CD14-positive monocyte (primary cell): ENCODE measurements around the gene MEGF6. TPM values are rescaled to one million over a fixed set of nuclear protein-coding genes. Genes with fewer than 3 reads are reported as not detected.

Source experiments
- DNase-seq, 3 donors: peaks; one replicate each; pipeline ENCODE4 v3.0.0-alpha.2; 2011 to 2022
- H2AFZ ChIP-seq: 2 replicates; pipeline ENCODE4 v1.6.0; 2012; ENCODE audit warnings: mild to moderate bottlenecking, low read depth, low read length, inconsistent platforms; ENCODE audit not compliant: insufficient read depth, poor library complexity, severe bottlenecking
- H3K27ac ChIP-seq, 2 donors: 1 replicate in 1 of 2; 2 replicates in 1 of 2; pipeline ENCODE4 v1.5.1; 2012 to 2013; ENCODE audit warnings: low read length in 2 of 2, control low read depth in 1 of 2, inconsistent platforms in 1 of 2, low read depth in 1 of 2, mild to moderate bottlenecking in 1 of 2
- H3K27me3 ChIP-seq, 2 donors: one replicate each; pipeline versions ENCODE4 v1.6.0 to v1.6.1; 2011 to 2013; ENCODE audit warnings: low read length in 2 of 2; ENCODE audit not compliant: control insufficient read depth in 2 of 2, insufficient read depth in 2 of 2
- H3K36me3 ChIP-seq, 2 donors: replicated peaks in 1 of 2; 1 replicate in 1 of 2; 2 replicates in 1 of 2; pipeline versions ENCODE4 v1.5.1 to v1.6.1; 2012 to 2013; ENCODE audit warnings: low read length in 2 of 2, control low read depth in 1 of 2, inconsistent platforms in 1 of 2, mild to moderate bottlenecking in 1 of 2; ENCODE audit not compliant: insufficient read depth in 2 of 2, control insufficient read depth in 1 of 2
- H3K4me1 ChIP-seq, 2 donors: 1 replicate in 1 of 2; 2 replicates in 1 of 2; pipeline versions ENCODE4 v1.5.1 to v1.6.1; 2012 to 2013; ENCODE audit warnings: low read length in 2 of 2, control low read depth in 1 of 2, inconsistent platforms in 1 of 2, mild to moderate bottlenecking in 1 of 2, moderate library complexity in 1 of 2; ENCODE audit not compliant: insufficient read depth in 2 of 2, control insufficient read depth in 1 of 2
- H3K4me2 ChIP-seq: replicated peaks from 2 replicates; pipeline ENCODE3; 2012; ENCODE audit warnings: low read length, moderate library complexity, mild to moderate bottlenecking; ENCODE audit not compliant: poor library complexity, severe bottlenecking; ENCODE audit errors: extremely low read depth
- H3K4me3 ChIP-seq, 3 experiments: fragments of 200-600 bp in 1 of 3; sonication (generic) in 1 of 3; replicated peaks in 1 of 3; 1 replicate in 2 of 3; 2 replicates in 1 of 3; pipeline ENCODE4 v1.5.1; 2011 to 2013; ENCODE audit warnings: low read length in 3 of 3, mild to moderate bottlenecking in 3 of 3, control low read depth in 2 of 3, low read depth in 2 of 3, inconsistent platforms in 1 of 3, moderate library complexity in 1 of 3
- H3K79me2 ChIP-seq: 2 replicates; pipeline ENCODE4 v1.6.0; 2012; ENCODE audit warnings: mild to moderate bottlenecking, control low read depth, inconsistent platforms, low read length, moderate library complexity; ENCODE audit not compliant: insufficient read depth
- H3K9ac ChIP-seq: 2 replicates; pipeline ENCODE4 v1.6.0; 2017; ENCODE audit warnings: low read length, mild to moderate bottlenecking; ENCODE audit not compliant: insufficient read depth, poor library complexity, severe bottlenecking
- H3K9me3 ChIP-seq, 2 donors: replicated peaks in 1 of 2; 1 replicate in 1 of 2; 2 replicates in 1 of 2; pipeline versions ENCODE4 v1.5.1 to v1.6.1; 2012 to 2013; ENCODE audit warnings: low read length in 2 of 2, control low read depth in 1 of 2; ENCODE audit not compliant: control insufficient read depth in 1 of 2, insufficient read depth in 1 of 2
- H4K20me1 ChIP-seq: 2 replicates; pipeline ENCODE4 v1.6.0; 2012; ENCODE audit warnings: mild to moderate bottlenecking, low read length, control low read depth, moderate library complexity; ENCODE audit not compliant: insufficient read depth
- H3K27ac Mint-ChIP-seq, 7 donors: one replicate each; pipeline ENCODE4 v1.8.0; 2020; ENCODE audit warnings: mild to moderate bottlenecking in 7 of 7, mixed read lengths in 7 of 7, moderate library complexity in 6 of 7, inconsistent platforms in 2 of 7
- H3K27me3 Mint-ChIP-seq, 3 donors: one replicate each; pipeline ENCODE4 v1.8.0; 2021 to 2022; ENCODE audit warnings: low read depth in 3 of 3, mild to moderate bottlenecking in 3 of 3, mixed read lengths in 3 of 3, moderate library complexity in 3 of 3, inconsistent platforms in 1 of 3
- H3K36me3 Mint-ChIP-seq, 2 donors: one replicate each; pipeline ENCODE4 v1.8.0; 2020; ENCODE audit warnings: mixed read lengths in 2 of 2, inconsistent platforms in 1 of 2, mild to moderate bottlenecking in 1 of 2
- H3K4me1 Mint-ChIP-seq: one replicate; pipeline ENCODE4 v1.8.0; 2020; ENCODE audit warnings: mild to moderate bottlenecking, mixed read lengths
- H3K4me3 Mint-ChIP-seq, 2 donors: one replicate each; pipeline ENCODE4 v1.8.0; 2020; ENCODE audit warnings: mild to moderate bottlenecking in 2 of 2, mixed read lengths in 2 of 2, moderate library complexity in 1 of 2
- H3K9me3 Mint-ChIP-seq, 7 donors: one replicate each; pipeline ENCODE4 v1.8.0; 2020 to 2022; ENCODE audit warnings: mixed read lengths in 7 of 7, mild to moderate bottlenecking in 6 of 7, moderate library complexity in 6 of 7, inconsistent platforms in 2 of 7
- CTCF ChIP-seq: fragments of 200-600 bp; IDR thresholded peaks from one replicate; pipeline ENCODE4 v1.8.0; 2022; ENCODE audit warnings: antibody characterized with exemption, mild to moderate bottlenecking
- WGBS: methylation state at CpG from one replicate; pipeline ENCODE4 v1.1.5; 2013; ENCODE audit warnings: missing lambda C conversion rate; ENCODE audit not compliant: insufficient coverage; 5-methylcytosine and 5-hydroxymethylcytosine counted together
- intact Hi-C, 2 donors: fragments of 100-400 bp; cut with micrococcal nuclease; formaldehyde crosslinking; loops; one replicate each; pipeline versions ENCODE4 v1.15.0 to v1.15.1; 2023
- polyA plus RNA-seq, 3 donors: library from polyadenylated mRNA; depleted of rRNA in 1 of 3; unstranded in 2 of 3; stranded (reverse) in 1 of 3; fragments of 300-500 nt in 2 of 3; fragments of >200 nt in 1 of 3; fragmentation: Illumina TruSeq in 2 of 3; gene quantifications; 1 replicate in 2 of 3; 2 replicates in 1 of 3; pipeline ENCODE4 v1.2.3, GENCODE V29; 2012 to 2021

MEGF6 gene
- polyA plus RNA-seq, 3 donors, result 0.39 to 3.8 (median 1.2) TPM

DNA sequence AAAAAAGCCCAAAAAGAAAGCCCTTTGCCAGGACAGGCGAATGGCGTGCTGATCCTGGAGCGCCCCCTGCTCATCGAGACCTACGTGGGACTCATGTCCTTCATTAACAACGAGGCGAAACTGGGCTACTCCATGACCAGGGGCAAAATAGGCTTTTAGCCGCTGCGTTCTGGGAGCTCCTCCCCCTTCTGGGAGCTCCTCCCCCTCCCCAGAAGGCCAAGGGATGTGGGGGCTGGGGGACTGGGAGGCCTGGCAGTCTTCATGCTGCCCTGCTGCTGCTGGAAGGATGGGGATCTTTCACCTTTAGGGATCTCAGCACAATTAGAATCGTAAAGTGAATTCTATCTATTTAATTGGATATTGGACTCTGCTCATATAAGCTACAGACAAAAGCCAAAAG, 17.1 kb upstream of the MEGF6 start:
- Histone ChIP-seq H3K4me1 (peaks cover 28 to 32% of the 10 kb centered on the region in 2 donors), H3K4me3 (no peak overlapping the region), H3K9me3 (no peaks in the 10 kb centered on the region), H3K36me3 (peaks cover 50 to 61% of the 10 kb centered on the region in 2 donors), H3K4me2 (no peak overlapping the region), H3K27ac (no peak overlapping the region), H3K27me3 (no peaks in the 10 kb centered on the region), H2AFZ (no peak overlapping the region), H3K9ac (no peak overlapping the region), H4K20me1 (peaks cover 11% of the 10 kb centered on the region), H3K79me2 (peaks cover 19% of the 10 kb centered on the region)
- H3K9me3 Mint-ChIP-seq, result peaks cover 0 to 1% (median 0%) of the 10 kb centered on the region in 7 donors
- H3K36me3 Mint-ChIP-seq, result peaks cover 43 to 70% of the 10 kb centered on the region in 2 donors
- no peak overlapping the region for H3K27ac Mint-ChIP-seq
- intact Hi-C loops, result loop anchor here in 1 of 2 donors (10.0 kb wide), 2 partner anchors 146 to 276 kb away; partner anchors contain the start of genes C1orf174 and SMIM1
- no peak overlapping the region for H3K4me3 Mint-ChIP-seq
- peaks cover 2 to 7% (median 3%) of the 10 kb centered on the region in 3 donors for H3K27me3 Mint-ChIP-seq
- peaks cover 24% of the 10 kb centered on the region for H3K4me1 Mint-ChIP-seq
- WGBS, result 96% methylated on average over 3 of the region's 10 CpGs
- TF ChIP-seq CTCF, result no peak
- no peak for DNase-seq

DNA sequence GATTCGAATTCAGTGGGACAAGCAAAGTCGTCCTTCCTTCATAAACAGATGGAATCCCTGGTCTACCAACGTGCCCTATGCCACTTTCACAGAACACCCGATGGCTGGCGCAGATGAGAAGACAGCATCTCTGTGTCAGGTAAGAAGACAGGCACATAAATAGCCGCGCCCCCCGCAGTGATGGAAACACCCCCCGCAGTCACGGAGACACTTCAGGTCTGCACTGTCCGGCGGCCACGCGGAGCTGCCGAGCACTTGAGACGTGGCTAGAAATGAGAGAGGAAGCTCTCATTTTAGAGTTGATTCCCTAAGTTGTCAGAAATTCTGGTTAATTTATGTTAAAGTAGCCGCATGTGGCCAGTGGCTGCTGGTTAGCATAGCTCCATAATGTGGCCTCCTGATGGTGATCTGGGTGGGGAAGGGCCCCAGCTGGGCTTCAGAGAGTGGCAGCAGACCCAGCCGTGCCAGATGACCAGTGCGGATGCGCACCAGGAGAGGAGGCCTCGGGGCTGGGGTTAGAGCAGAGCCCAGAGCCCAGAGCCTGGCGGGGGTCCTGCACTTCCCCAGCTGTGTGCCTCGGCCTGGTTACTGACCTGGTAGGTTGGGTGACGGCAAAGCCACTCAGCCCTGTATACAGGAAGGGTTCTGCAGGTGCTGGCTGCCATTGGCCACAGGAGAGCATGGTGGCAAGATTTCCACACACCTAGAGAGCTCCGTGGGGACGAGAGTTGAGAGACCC, 16.4 kb upstream of the MEGF6 start:
- Histone ChIP-seq H3K9ac (no peak overlapping the region), H3K4me3 (no peak overlapping the region), H3K9me3 (no peaks in the 10 kb centered on the region), H3K4me2 (no peak overlapping the region), H3K27me3 (no peaks in the 10 kb centered on the region), H2AFZ (no peak overlapping the region), H3K4me1 (peaks cover 35 to 36% of the 10 kb centered on the region in 2 donors), H3K36me3 (peaks cover 44 to 53% of the 10 kb centered on the region in 2 donors), H4K20me1 (peaks cover 17% of the 10 kb centered on the region), H3K79me2 (peaks cover 19% of the 10 kb centered on the region), H3K27ac (no peak overlapping the region)
- intact Hi-C loops, result loop anchor here in 1 of 2 donors (10.0 kb wide), 2 partner anchors 147 to 277 kb away; partner anchors contain the start of genes C1orf174 and SMIM1
- Mint-ChIP-seq H3K27ac (peak overlapping the region in 1 of 7 donors; percentile 41), H3K4me1 (peaks cover 32% of the 10 kb centered on the region), H3K36me3 (peaks cover 36 to 62% of the 10 kb centered on the region in 2 donors), H3K9me3 (peaks cover 0 to 1% (median 0%) of the 10 kb centered on the region in 7 donors), H3K27me3 (peaks cover 0 to 12% (median 3%) of the 10 kb centered on the region in 3 donors), H3K4me3 (no peak overlapping the region)
- 95% methylated on average over 24 of the region's 26 CpGs for WGBS
- no peak for TF ChIP-seq CTCF
- no peak for DNase-seq
